ENCODE results near the gene RGL2.
A peak's percentile ranks its signal among the peaks of the same experiment; 100 is the strongest.

Gene RGL2

GRCh38 chr6:33273924-33274902 lies 24.5 kb downstream of the RGL2 start:
- Histone ChIP-seq H3K36me3 (replicated peaks) (peaks cover 54% of the 10 kb centered on the region), H3K27ac (no peak overlapping the region), H3K27me3 (replicated peaks) (no peaks in the 10 kb centered on the region), H3K4me3 (ENCODE audit: low read depth, low read length) (peak overlapping the region; percentile 99)
- no peak for DNase-seq
- in situ Hi-C loops (cut with HindIII; ENCODE audit: low pct_ligation_motif_present, low sequenced_read_pairs): no loop called here
- no peak for TF ChIP-seq CTCF (IDR thresholded peaks at IDR 0.05; ENCODE audit: low read depth, low read length, missing control alignments)

- Histone ChIP-seq H3K27ac (no peak overlapping the region), H3K27me3 (replicated peaks) (no peaks in the 10 kb centered on the region), H3K36me3 (replicated peaks) (peaks cover 48% of the 10 kb centered on the region), H3K4me3 (ENCODE audit: low read depth, low read length) (peak overlapping the region; percentile 99)
- TF ChIP-seq CTCF (IDR thresholded peaks at IDR 0.05; ENCODE audit: low read depth, low read length, missing control alignments): no peak
- in situ Hi-C loops (cut with HindIII; ENCODE audit: low pct_ligation_motif_present, low sequenced_read_pairs): no loop called here
- DNase-seq: no peak
These were observed 25.4 kb downstream of the RGL2 start for GRCh38 chr6:33273129-33273923.

- in situ Hi-C loops (cut with HindIII; ENCODE audit: low pct_ligation_motif_present, low sequenced_read_pairs): no loop called here
- peaks cover 49% of the 10 kb centered on the region for H3K36me3 ChIP-seq (replicated peaks)
- no peak for DNase-seq
These were observed 26.2 kb downstream of the RGL2 start for GRCh38 chr6:33272275-33273128.

GRCh38 chr6:33271468-33272274 lies 27.1 kb downstream of the RGL2 start, which contains the start of the genes RPS18 and VPS52:
RPS18 (plus strand) TSS chr6:33272075; CDS start chr6:33272120, 45 bp downstream.
VPS52 (minus strand) TSS chr6:33271876; CDS start chr6:33271675, 201 bp downstream.
- peaks cover 58% of the 10 kb centered on the region for H3K36me3 ChIP-seq (replicated peaks)
- H3K27ac ChIP-seq: peak within 1 kb of the TSS; percentile 93
- H3K4me3 ChIP-seq (ENCODE audit: low read depth, low read length): peak within 1 kb of the TSS; percentile 99
- TF ChIP-seq CTCF (IDR thresholded peaks at IDR 0.05; ENCODE audit: low read depth, low read length, missing control alignments): no peak
- H3K27me3 ChIP-seq (replicated peaks): no peaks in the 10 kb centered on the region
- DNase-seq: peak; percentile 98
- in situ Hi-C loops (cut with HindIII; ENCODE audit: low pct_ligation_motif_present, low sequenced_read_pairs): no loop called here

More at GRCh38 chr6:33272275-33273128, 26.2 kb downstream of the RGL2 start:
- no peaks in the 10 kb centered on the region for H3K27me3 ChIP-seq (replicated peaks)
- TF ChIP-seq CTCF (IDR thresholded peaks at IDR 0.05; ENCODE audit: low read depth, low read length, missing control alignments): no peak
- peak overlapping the region; percentile 99 for H3K4me3 ChIP-seq (ENCODE audit: low read depth, low read length)
- peak overlapping the region; percentile 93 for H3K27ac ChIP-seq
